ENCODE measurements around the gene ARHGAP33. TPM values are rescaled to one million over a fixed set of nuclear protein-coding genes. Genes with fewer than 3 reads are reported as not detected.
A peak's percentile ranks its signal among the peaks of the same experiment; 100 is the strongest.

Gene ARHGAP33
- total RNA-seq, 1 experiment from 2014 or later = 43.9 TPM

- TF ChIP-seq ATF1 (CRISPR knock-in tag; IDR thresholded peaks at IDR 0.05) (no peak), GABPB1 (CRISPR knock-in tag; IDR thresholded peaks at IDR 0.05) (no peak), JAZF1 (CRISPR knock-in tag; IDR thresholded peaks at IDR 0.05) (no peak), ZMAT4 (CRISPR knock-in tag; IDR thresholded peaks at IDR 0.05) (no peak), ZNF423 (CRISPR knock-in tag; IDR thresholded peaks at IDR 0.05) (no peak)
Measured at GRCh38 chr19:35789978-35790944, 14.9 kb downstream of the ARHGAP33 start (continued).

- DNase-seq (ENCODE audit: low spot score) = no peak
- ATAC-seq = peak; percentile 49
- Mint-ChIP-seq H3K9me3 (no peaks in the 10 kb centered on the region), H3K27me3 (ENCODE audit: low read depth) (peaks cover 15% of the 10 kb centered on the region), H3K4me1 (peaks cover under 1% of the 10 kb centered on the region; the same call in 1 of the 2 replicates), H3K36me3 (no peaks in the 10 kb centered on the region), H3K4me3 (no peak overlapping the region), H3K27ac (no peak overlapping the region)
- no peak for TF ChIP-seq RORB (CRISPR knock-in tag; IDR thresholded peaks at IDR 0.05)
- TF ChIP-seq, protein P1, sequence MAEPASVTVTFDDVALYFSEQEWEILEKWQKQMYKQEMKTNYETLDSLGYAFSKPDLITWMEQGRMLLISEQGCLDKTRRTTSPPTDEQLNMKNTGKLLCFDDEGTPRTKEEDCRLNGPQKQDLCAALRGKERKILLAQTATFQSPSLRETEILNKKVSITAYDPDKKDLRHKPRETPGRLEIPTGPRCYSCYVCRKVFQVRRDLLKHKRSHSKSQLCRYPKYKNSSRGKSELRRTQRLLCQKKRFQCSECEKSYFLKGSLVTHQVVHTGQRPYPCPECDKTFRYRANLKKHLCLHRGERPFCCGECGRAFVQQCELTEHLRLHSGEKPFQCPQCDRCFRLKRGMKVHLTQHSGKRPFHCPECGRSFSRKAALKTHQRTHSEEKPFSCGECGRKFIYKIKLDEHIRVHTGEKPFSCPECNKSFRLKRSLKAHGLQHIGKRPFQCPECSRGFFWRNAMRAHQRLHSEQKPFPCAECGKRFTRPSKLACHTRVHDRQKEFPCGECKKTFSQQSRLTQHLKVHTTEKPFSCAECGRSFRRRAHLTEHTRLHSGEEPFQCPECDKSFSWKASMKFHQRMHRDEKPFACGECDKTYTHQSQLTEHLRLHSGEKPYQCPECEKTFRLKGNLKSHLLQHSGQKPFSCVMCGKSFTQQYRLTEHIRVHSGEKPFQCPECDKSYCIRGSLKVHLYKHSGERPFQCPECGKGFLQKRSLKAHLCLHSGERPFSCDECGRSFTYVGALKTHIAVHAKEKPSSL (CRISPR knock-in tag; conservative IDR thresholded peaks at IDR 0.05) = no peak
- ChIA-PET CTCF (interaction anchor here (1.5 to 2.1 kb wide), 2 partner anchors 29 to 38 kb away, joined by 3 to 4 read pairs; no protein-coding TSS in a partner anchor), POLR2A (interaction anchor here (1.0 kb wide), 1 partner anchor 43 kb away, joined by 3 read pairs; the partner anchor contains the start of gene LIN37)
Measured at GRCh38 chr19:35790981-35791813, 15.8 kb downstream of the ARHGAP33 start.

DNA sequence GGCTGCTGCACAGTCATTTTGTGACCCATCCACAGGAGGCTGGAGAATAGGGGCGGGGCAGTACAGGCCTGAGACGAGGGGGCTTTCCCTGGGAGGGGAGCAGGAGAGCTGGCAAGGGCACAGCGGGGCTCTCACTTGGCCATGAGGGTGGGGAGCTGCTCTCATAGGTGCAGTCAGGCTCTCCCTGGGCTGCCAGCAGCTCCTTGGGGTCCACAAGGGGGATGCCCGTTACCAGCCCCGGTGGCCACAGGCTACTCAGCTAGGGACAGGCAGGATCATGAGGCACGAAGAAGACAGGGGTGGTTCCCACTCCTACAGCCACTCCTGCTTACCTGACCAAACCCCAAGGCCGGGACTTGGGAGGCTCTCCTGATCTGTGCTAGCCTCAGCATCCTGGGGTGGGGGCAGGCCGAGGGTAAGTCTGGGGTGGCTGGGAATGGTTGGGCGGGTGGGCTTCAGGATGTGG is 16.5 kb downstream of the ARHGAP33 start:
- no peak overlapping the region for H3K27ac Mint-ChIP-seq
- ChIA-PET CTCF (no interaction called here), POLR2A (no interaction called here)
- no peaks in the 10 kb centered on the region for H3K9me3 Mint-ChIP-seq
- peaks cover 2% of the 10 kb centered on the region for H3K4me1 Mint-ChIP-seq
- H3K27me3 Mint-ChIP-seq (ENCODE audit: low read depth) = peaks cover 21% of the 10 kb centered on the region
- ATAC-seq (no peak), DNase-seq (ENCODE audit: low spot score) (no peak)
- no peaks in the 10 kb centered on the region for H3K36me3 Mint-ChIP-seq
- H3K4me3 Mint-ChIP-seq = no peak overlapping the region
- TF ChIP-seq, protein P2, sequence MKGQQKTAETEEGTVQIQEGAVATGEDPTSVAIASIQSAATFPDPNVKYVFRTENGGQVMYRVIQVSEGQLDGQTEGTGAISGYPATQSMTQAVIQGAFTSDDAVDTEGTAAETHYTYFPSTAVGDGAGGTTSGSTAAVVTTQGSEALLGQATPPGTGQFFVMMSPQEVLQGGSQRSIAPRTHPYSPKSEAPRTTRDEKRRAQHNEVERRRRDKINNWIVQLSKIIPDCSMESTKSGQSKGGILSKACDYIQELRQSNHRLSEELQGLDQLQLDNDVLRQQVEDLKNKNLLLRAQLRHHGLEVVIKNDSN (CRISPR knock-in tag; IDR thresholded peaks at IDR 0.05) = no peak
- no peak for TF ChIP-seq TEAD4 (CRISPR knock-in tag; IDR thresholded peaks at IDR 0.05)
- TF ChIP-seq ETV6 (CRISPR knock-in tag; IDR thresholded peaks at IDR 0.05) = no peak
- TF ChIP-seq ATF6 (CRISPR knock-in tag; IDR thresholded peaks at IDR 0.05) = no peak
- TF ChIP-seq NR3C1 (CRISPR knock-in tag; conservative IDR thresholded peaks at IDR 0.05; ENCODE audit: low read depth) = no peak
- TF ChIP-seq, protein P3, sequence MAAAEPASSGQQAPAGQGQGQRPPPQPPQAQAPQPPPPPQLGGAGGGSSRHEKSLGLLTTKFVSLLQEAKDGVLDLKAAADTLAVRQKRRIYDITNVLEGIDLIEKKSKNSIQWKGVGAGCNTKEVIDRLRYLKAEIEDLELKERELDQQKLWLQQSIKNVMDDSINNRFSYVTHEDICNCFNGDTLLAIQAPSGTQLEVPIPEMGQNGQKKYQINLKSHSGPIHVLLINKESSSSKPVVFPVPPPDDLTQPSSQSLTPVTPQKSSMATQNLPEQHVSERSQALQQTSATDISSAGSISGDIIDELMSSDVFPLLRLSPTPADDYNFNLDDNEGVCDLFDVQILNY (CRISPR knock-in tag; IDR thresholded peaks at IDR 0.05) = no peak
- no peak for TF ChIP-seq ESRRA (CRISPR knock-in tag; IDR thresholded peaks at IDR 0.05; ENCODE audit: borderline replicate concordance)
- TF ChIP-seq SMAD4 (CRISPR knock-in tag; IDR thresholded peaks at IDR 0.05) = no peak
- no peak for TF ChIP-seq ZNF532 (CRISPR knock-in tag; IDR thresholded peaks at IDR 0.05; ENCODE audit: borderline replicate concordance)
- TF ChIP-seq ZNF138 (CRISPR knock-in tag; conservative IDR thresholded peaks at IDR 0.05) = no peak
- no peak for TF ChIP-seq HMGA2 (CRISPR knock-in tag; IDR thresholded peaks at IDR 0.05)
- TF ChIP-seq ZNF232 (CRISPR knock-in tag; IDR thresholded peaks at IDR 0.05) = no peak
- no peak for TF ChIP-seq JUN (CRISPR knock-in tag; IDR thresholded peaks at IDR 0.05)
- TF ChIP-seq GTF2I (CRISPR knock-in tag; conservative IDR thresholded peaks at IDR 0.05) = no peak

All from WTC11 (cell line).